Gastrocnemius medialis (tissue), 4 donors: ENCODE measurements around the gene TCP11L2. TPM values are rescaled to one million over a fixed set of nuclear protein-coding genes. Genes with fewer than 3 reads are reported as not detected.

Experiments
- ATAC-seq, 2 donors: fragments of 150-250 bp; one replicate each; pipeline ENCODE4 v1.9.1; 2016
- DNase-seq, 2 donors: peaks; one replicate each; pipeline ENCODE4 v3.0.0-alpha.2; 2019
- H3K27ac ChIP-seq, 4 donors: fragments of 200-600 bp; sonication (generic); 1 replicate in 1 of 4; 2 replicates in 3 of 4; pipeline ENCODE4 v1.5.1; 2016 to 2018; ENCODE audit warnings: mild to moderate bottlenecking in 2 of 4, moderate library complexity in 1 of 4
- H3K27me3 ChIP-seq, 3 donors: fragments of 200-600 bp; sonication (generic) in 2 of 3; 1 replicate in 1 of 3; 2 replicates in 2 of 3; pipeline versions ENCODE4 v1.5.1 to v1.6.0; 2016 to 2019; ENCODE audit warnings: mild to moderate bottlenecking in 1 of 3, moderate library complexity in 1 of 3
- H3K36me3 ChIP-seq, 2 donors: fragments of 200-600 bp; sonication (generic) in 1 of 2; one replicate each; pipeline ENCODE4 v1.5.1; 2017 to 2018
- H3K4me1 ChIP-seq, 2 donors: fragments of 200-600 bp; sonication (generic) in 1 of 2; one replicate each; pipeline ENCODE4 v1.5.1; 2016 to 2017; ENCODE audit warnings: mild to moderate bottlenecking in 2 of 2
- H3K4me3 ChIP-seq, 4 donors: fragments of 200-600 bp; sonication (generic) in 3 of 4; 1 replicate in 1 of 4; 2 replicates in 3 of 4; pipeline ENCODE4 v1.5.1; 2016 to 2019; ENCODE audit warnings: mild to moderate bottlenecking in 2 of 4
- H3K9me3 ChIP-seq, 3 donors: fragments of 200-600 bp; sonication (generic) in 2 of 3; 1 replicate in 1 of 3; 2 replicates in 2 of 3; pipeline ENCODE4 v1.5.1; 2016 to 2019
- POLR2A ChIP-seq, 2 donors: fragments of 450-650 bp; IDR thresholded peaks; one replicate each; pipeline ENCODE4 v1.6.1; 2017; ENCODE audit warnings: antibody characterized with exemption in 2 of 2, mild to moderate bottlenecking in 2 of 2, moderate library complexity in 2 of 2
- in situ Hi-C, 4 donors: fragments of 200-750 bp; cut with MboI; loops; one replicate each; pipeline versions ENCODE4 v1.15.0 to v1.8.0; 2017; ENCODE audit warnings: low sequenced_read_pairs in 4 of 4
- intact Hi-C: fragments of 100-400 bp; cut with DNase I; formaldehyde crosslinking; loops from one replicate; pipeline ENCODE4 v1.15.1; 2023; ENCODE audit warnings: low total_unique reads
- total RNA-seq, 4 donors: library from RNA; depleted of rRNA; stranded (reverse); fragments of >200 nt; gene quantifications; one replicate each; pipeline versions ENCODE4 v1.1.0 to v1.2.3, GENCODE V29; 2016
- TF ChIP-seq, protein P1 (sequence below), 5 experiments: fragments of 450-650 bp in 3 of 5; fragments of 200-600 bp in 2 of 5; sonication (generic) in 2 of 5; IDR thresholded peaks in 4 of 5; conservative IDR thresholded peaks in 1 of 5; 1 replicate in 4 of 5; 2 replicates in 1 of 5; pipeline ENCODE4 v1.5.1; 2016 to 2019; ENCODE audit warnings: antibody characterized with exemption in 5 of 5, mild to moderate bottlenecking in 3 of 5, moderate library complexity in 3 of 5

The TCP11L2 gene
- total RNA-seq, 4 donors from 2014 or later, result 39.1 to 51.7 (median 43.9) TPM

DNA sequence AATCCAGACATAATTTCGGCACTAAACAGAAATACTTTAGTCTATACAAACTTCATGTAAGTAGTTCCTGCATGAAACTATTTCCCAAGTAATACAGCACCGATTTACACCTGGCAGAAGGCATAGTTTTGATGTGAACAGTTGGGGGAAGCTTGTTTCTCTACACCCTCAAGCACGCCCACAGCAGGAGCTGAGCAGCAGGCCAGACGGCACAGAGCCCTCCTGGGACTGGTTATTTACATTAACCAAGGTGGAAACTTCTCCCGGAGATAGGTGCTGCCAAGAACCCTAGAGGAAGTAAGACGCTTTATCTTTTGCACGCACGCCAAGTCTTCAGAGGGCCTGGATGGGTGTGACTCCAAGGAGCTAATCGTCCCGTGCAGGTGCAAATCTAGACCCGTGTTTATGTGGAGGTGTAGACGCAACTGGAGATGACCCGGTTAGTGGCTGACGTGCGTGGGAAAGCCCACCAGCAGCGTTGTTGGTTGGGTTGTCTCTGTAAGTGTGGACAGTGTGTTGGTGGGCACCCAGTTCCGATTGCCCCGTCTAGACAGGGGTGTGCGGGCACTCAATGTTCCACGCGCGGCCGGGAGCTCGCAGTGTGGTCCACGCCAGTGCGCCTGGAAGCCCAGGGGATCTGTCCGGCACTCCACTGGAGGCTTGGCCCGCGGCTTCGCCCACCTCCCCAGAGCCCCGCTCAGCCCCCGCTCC lies 767 bp upstream of the TCP11L2 start:
- no peaks in the 10 kb centered on the region for H3K9me3 ChIP-seq
- in situ Hi-C loops (loop anchor here in 1 of 4 donors (10.0 kb wide), 1 partner anchor 53 kb away; the partner anchor contains the start of gene POLR3B), intact Hi-C loops (loop anchor here (2.0 to 5.0 kb wide), 3 partner anchors 41 to 159 kb away; partner anchors contain the start of gene POLR3B)
- no peaks in the 10 kb centered on the region for H3K27me3 ChIP-seq
- H3K27ac ChIP-seq, result peak overlapping the region; percentile 91 to 97 (median 94)
- no peaks in the 10 kb centered on the region for H3K36me3 ChIP-seq
- ATAC-seq, result peak; percentile 4 to 14
- TF ChIP-seq, protein P1, sequence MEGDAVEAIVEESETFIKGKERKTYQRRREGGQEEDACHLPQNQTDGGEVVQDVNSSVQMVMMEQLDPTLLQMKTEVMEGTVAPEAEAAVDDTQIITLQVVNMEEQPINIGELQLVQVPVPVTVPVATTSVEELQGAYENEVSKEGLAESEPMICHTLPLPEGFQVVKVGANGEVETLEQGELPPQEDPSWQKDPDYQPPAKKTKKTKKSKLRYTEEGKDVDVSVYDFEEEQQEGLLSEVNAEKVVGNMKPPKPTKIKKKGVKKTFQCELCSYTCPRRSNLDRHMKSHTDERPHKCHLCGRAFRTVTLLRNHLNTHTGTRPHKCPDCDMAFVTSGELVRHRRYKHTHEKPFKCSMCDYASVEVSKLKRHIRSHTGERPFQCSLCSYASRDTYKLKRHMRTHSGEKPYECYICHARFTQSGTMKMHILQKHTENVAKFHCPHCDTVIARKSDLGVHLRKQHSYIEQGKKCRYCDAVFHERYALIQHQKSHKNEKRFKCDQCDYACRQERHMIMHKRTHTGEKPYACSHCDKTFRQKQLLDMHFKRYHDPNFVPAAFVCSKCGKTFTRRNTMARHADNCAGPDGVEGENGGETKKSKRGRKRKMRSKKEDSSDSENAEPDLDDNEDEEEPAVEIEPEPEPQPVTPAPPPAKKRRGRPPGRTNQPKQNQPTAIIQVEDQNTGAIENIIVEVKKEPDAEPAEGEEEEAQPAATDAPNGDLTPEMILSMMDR (IDR thresholded peaks at IDR 0.05 in 4 of 5, conservative IDR thresholded peaks at IDR 0.05 in 1 of 5), result peak in 1 of 5 experiments; percentile 35
- TF ChIP-seq POLR2A (IDR thresholded peaks at IDR 0.05), result no peak
- peak; percentile 49 to 68 for DNase-seq
- H3K4me1 ChIP-seq, result peaks cover 59 to 61% of the 10 kb centered on the region in 2 donors
- H3K4me3 ChIP-seq, result peak overlapping the region; percentile 73 to 86 (median 78)

DNA sequence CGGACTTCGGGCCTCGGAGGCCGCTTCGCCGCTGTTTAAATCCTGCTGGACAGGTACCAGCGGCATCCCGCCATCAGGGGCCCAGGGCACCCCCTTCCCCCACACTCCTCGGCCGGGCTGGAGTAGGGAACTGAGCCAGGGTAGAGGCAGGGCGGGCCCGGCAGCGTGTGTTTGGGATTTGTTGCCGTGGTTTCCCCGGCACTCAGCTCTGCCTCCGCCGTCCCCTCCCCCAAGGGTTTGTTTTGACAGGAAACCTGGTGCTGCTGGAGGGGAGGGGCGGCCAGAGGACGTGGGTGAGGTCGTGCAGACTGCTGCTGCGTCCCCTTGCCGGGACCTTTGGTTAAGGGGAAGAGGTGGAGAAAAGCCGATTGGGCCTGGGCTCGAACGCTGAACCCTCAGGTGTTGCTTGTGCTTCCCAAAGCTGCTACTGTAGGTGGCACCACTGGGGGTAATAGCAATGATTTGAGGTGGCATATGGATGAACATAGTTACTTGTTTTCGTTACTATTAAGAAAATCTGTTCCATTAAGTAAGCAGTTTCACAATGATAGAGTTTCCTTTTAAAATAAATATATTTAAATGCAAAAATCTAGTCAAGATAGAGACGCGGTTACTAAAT lies 778 bp downstream of the TCP11L2 start:
- H3K9me3 ChIP-seq, result no peaks in the 10 kb centered on the region
- no peaks in the 10 kb centered on the region for H3K36me3 ChIP-seq
- ATAC-seq (peak; percentile 25 to 40), DNase-seq (peak; percentile 68 to 77)
- TF ChIP-seq, protein P1 (IDR thresholded peaks at IDR 0.05 in 4 of 5, conservative IDR thresholded peaks at IDR 0.05 in 1 of 5), result peak in 2 of 5 experiments; percentile 6 to 22
- no peak for TF ChIP-seq POLR2A (IDR thresholded peaks at IDR 0.05)
- H3K4me1 ChIP-seq, result peaks cover 74 to 77% of the 10 kb centered on the region in 2 donors
- intact Hi-C loops, result loop anchor here (2.0 to 5.0 kb wide), 3 partner anchors 39 to 161 kb away; partner anchors contain the start of gene POLR3B
- peak overlapping the region; percentile 73 to 86 (median 78) for H3K4me3 ChIP-seq
- in situ Hi-C loops, result loop anchor here in 1 of 4 donors (10.0 kb wide), 1 partner anchor 51 kb away; the partner anchor contains the start of gene POLR3B
- H3K27ac ChIP-seq, result peak overlapping the region; percentile 91 to 97 (median 94)
- H3K27me3 ChIP-seq, result no peaks in the 10 kb centered on the region

DNA sequence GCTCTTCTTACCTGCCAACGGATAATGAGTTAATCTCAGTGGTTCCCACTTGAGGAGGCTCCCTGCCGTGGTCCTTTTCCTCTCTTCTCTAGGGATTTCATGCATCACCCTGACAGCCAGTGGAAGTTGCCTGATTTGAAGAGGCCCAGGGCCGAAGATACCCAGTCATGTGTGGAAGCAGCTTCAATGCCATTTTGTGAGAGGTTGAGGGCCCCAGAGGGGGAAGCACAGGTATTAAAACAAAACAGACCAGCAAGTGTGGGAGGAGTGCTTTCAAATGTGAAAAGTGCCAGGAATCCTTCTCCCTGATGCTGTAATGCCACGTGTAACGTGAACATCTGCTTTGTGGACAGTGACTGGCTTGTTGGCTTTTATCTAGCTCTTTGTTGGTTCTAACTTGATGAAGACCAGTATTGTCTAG lies 1.5 kb downstream of the TCP11L2 start:
- H3K9me3 ChIP-seq, result no peaks in the 10 kb centered on the region
- TF ChIP-seq POLR2A (IDR thresholded peaks at IDR 0.05), result no peak
- TF ChIP-seq, protein P1 (IDR thresholded peaks at IDR 0.05 in 4 of 5, conservative IDR thresholded peaks at IDR 0.05 in 1 of 5), result no peak
- H3K4me1 ChIP-seq, result peaks cover 81 to 83% of the 10 kb centered on the region in 2 donors
- DNase-seq (no peak), ATAC-seq (no peak)
- no peaks in the 10 kb centered on the region for H3K36me3 ChIP-seq
- in situ Hi-C loops, result loop anchor here in 1 of 4 donors (10.0 kb wide), 1 partner anchor 51 kb away; the partner anchor contains the start of gene POLR3B
- intact Hi-C loops, result loop anchor here (5.0 kb wide), 2 partner anchors 53 to 162 kb away; partner anchors contain the start of gene POLR3B
- H3K27me3 ChIP-seq, result no peaks in the 10 kb centered on the region
- peak overlapping the region; percentile 91 to 97 (median 94) for H3K27ac ChIP-seq
- peak overlapping the region; percentile 73 to 86 (median 78) for H3K4me3 ChIP-seq

DNA sequence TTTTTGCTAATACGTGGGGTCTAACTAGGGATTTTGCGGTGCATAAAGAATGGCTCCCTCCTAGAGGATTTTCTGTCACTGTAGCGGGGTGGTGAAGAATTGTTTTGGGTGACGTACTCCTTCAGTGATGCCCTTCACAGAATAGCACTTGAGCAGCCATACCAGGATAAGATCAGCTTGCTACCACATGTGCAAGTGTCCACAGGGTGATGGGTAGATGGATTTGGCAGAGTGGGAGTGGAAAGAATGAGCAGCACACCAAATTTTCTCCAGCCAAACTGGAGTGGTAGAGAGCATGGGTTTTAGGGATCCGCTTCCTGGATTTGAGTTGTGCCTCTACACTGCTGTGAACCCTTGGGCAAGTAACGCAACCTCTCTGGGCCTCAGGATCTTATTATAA lies 2.3 kb downstream of the TCP11L2 start:
- no peak for ATAC-seq

More for the DNA sequence above, 2.3 kb downstream of the TCP11L2 start:
- intact Hi-C loops, result loop anchor here (5.0 kb wide), 4 partner anchors 53 to 788 kb away; partner anchors contain the start of genes CRY1, POLR3B and TMEM263
- Histone ChIP-seq H3K36me3 (no peaks in the 10 kb centered on the region), H3K27ac (peak overlapping the region; percentile 91 to 97 (median 94)), H3K4me1 (peaks cover 81 to 83% of the 10 kb centered on the region in 2 donors), H3K9me3 (no peaks in the 10 kb centered on the region), H3K27me3 (no peaks in the 10 kb centered on the region), H3K4me3 (peak overlapping the region in 3 of 4 donors; percentile 73 to 86 (median 73))
- TF ChIP-seq, protein P1 (IDR thresholded peaks at IDR 0.05 in 4 of 5, conservative IDR thresholded peaks at IDR 0.05 in 1 of 5), result no peak
- no peak for TF ChIP-seq POLR2A (IDR thresholded peaks at IDR 0.05)
- in situ Hi-C loops, result loop anchor here in 1 of 4 donors (10.0 kb wide), 1 partner anchor 50 kb away; the partner anchor contains the start of gene POLR3B
- DNase-seq, result no peak
